IMR-90 (cell line): Measurements from ENCODE around the gene PCSK5.

Experiments
- BHLHE40 ChIP-seq: fragments of 150-350 bp; IDR thresholded peaks from 2 replicates; pipeline ENCODE4 v1.6.1; 2016; ENCODE audit warnings: mild to moderate bottlenecking, low read depth, low read length
- CEBPB ChIP-seq: IDR thresholded peaks from 2 replicates; pipeline ENCODE4 v1.6.1; 2012; ENCODE audit warnings: low read depth, low read length, improper control_type of control experiment
- CHD1 ChIP-seq: IDR thresholded peaks from 2 replicates; pipeline ENCODE4 v1.6.1; 2012; ENCODE audit warnings: low read depth, low read length, improper control_type of control experiment
- CTCF ChIP-seq: conservative IDR thresholded peaks from 2 replicates; pipeline ENCODE4 v1.5.1; 2012; ENCODE audit warnings: mild to moderate bottlenecking, low read depth, low read length, improper control_type of control experiment
- FOS ChIP-seq: fragments of 150-350 bp; IDR thresholded peaks from 2 replicates; pipeline ENCODE4 v1.6.1; 2016; ENCODE audit warnings: low read depth, low read length
- MAFK ChIP-seq: IDR thresholded peaks from 2 replicates; pipeline ENCODE4 v1.6.1; 2012; ENCODE audit warnings: low read depth, low read length, improper control_type of control experiment
- MAZ ChIP-seq: IDR thresholded peaks from 2 replicates; pipeline ENCODE4 v1.6.1; 2012; ENCODE audit warnings: low read depth, mild to moderate bottlenecking, low read length, improper control_type of control experiment, moderate library complexity, borderline replicate concordance
- MXI1 ChIP-seq: IDR thresholded peaks from 2 replicates; pipeline ENCODE4 v1.6.1; 2012; ENCODE audit warnings: low read depth, mild to moderate bottlenecking, low read length, moderate library complexity, borderline replicate concordance
- POLR2A ChIP-seq: IDR thresholded peaks from 2 replicates; pipeline ENCODE4 v1.6.1; 2012; ENCODE audit warnings: mild to moderate bottlenecking, low read depth, low read length
- RAD21 ChIP-seq: IDR thresholded peaks from 2 replicates; pipeline ENCODE4 v1.6.1; 2012; ENCODE audit warnings: low read length, improper control_type of control experiment
- RCOR1 ChIP-seq: IDR thresholded peaks from 2 replicates; pipeline ENCODE4 v1.6.1; 2012; ENCODE audit warnings: mild to moderate bottlenecking, low read length, improper control_type of control experiment; ENCODE audit not compliant: insufficient replicate concordance
- RFX5 ChIP-seq: IDR thresholded peaks from 2 replicates; pipeline ENCODE4 v1.8.0; 2012; ENCODE audit warnings: low read depth, mild to moderate bottlenecking, low read length, moderate library complexity
- SMC3 ChIP-seq: fragments of 150-350 bp; IDR thresholded peaks from 2 replicates; pipeline ENCODE4 v1.6.1; 2016; ENCODE audit warnings: low read depth, mild to moderate bottlenecking, antibody characterized with exemption, low read length, moderate library complexity
- TF ChIP-seq, protein P1 (sequence below): fragments of 150-350 bp; IDR thresholded peaks from 2 replicates; pipeline ENCODE4 v1.6.1; 2017; ENCODE audit warnings: mild to moderate bottlenecking, antibody characterized with exemption, low read length, low read depth

DNA sequence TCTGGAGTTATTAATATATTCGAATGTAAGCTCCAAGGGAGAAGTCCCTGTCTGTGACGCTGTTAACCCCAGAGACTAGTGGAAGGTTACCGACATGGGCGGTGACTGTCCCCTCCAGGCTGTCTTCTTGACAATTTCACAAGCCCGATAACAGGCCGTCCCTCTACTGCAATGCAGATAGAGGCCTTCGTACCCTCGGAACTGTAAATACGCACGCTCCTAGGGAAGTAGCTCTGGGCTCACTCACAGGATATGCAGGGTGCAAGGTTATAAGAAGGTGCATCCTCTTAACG is 504.4 kb downstream of the PCSK5 start:
- TF ChIP-seq CTCF (no peak), POLR2A (no peak), MAFK (no peak), FOS (no peak), RAD21 (no peak), CEBPB (no peak), RFX5 (no peak), MXI1 (no peak), SMC3 (no peak), RCOR1 (no peak), MAZ (no peak), BHLHE40 (no peak), CHD1 (no peak)
- TF ChIP-seq, protein P1, sequence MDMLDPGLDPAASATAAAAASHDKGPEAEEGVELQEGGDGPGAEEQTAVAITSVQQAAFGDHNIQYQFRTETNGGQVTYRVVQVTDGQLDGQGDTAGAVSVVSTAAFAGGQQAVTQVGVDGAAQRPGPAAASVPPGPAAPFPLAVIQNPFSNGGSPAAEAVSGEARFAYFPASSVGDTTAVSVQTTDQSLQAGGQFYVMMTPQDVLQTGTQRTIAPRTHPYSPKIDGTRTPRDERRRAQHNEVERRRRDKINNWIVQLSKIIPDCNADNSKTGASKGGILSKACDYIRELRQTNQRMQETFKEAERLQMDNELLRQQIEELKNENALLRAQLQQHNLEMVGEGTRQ = no peak
